Activated naive CD4-positive, alpha-beta T cell treated with anti-CD3 and anti-CD28 coated beads, Interleukin-2, amount 50 U/mL, for 72 hours (primary cell): ENCODE results near the gene HUNK. TPM values are rescaled to one million over a fixed set of nuclear protein-coding genes. Genes with fewer than 3 reads are reported as not detected.
"Not testable (repeated sequence)": the region's sequence is repeated elsewhere in the genome, so short reads cannot be mapped to it uniquely, and the experiment has no call there.

ENCODE experiments used
- ATAC-seq, 2 donors: fragments of 150-1000 bp; cut with Tn5 transposase; 2 replicates each; pipeline ENCODE4 v1.10.0; 2021; ENCODE audit warnings: mild to moderate bottlenecking in 2 of 2, moderate library complexity in 2 of 2
- DNase-seq, 2 donors: peaks; one replicate each; pipeline ENCODE4 v3.0.0; 2021 to 2022; ENCODE audit warnings: low spot score in 2 of 2
- H3K27ac Mint-ChIP-seq, 2 donors: one replicate each; pipeline ENCODE4 v1.8.0; 2022; ENCODE audit warnings: mild to moderate bottlenecking in 2 of 2, mixed read lengths in 2 of 2
- H3K36me3 Mint-ChIP-seq, 2 donors: one replicate each; pipeline ENCODE4 v1.8.0; 2022; ENCODE audit warnings: mixed read lengths in 2 of 2
- H3K9me3 Mint-ChIP-seq, 2 donors: one replicate each; pipeline ENCODE4 v1.8.0; 2022; ENCODE audit warnings: mixed read lengths in 2 of 2
- total RNA-seq, 2 donors: library from RNA; stranded (reverse); gene quantifications; one replicate each; pipeline ENCODE4 v1.2.3, GENCODE V29; 2022

Gene HUNK
- total RNA-seq, 2 donors from 2014 or later, result 0.23 TPM; not detected in 1

DNA sequence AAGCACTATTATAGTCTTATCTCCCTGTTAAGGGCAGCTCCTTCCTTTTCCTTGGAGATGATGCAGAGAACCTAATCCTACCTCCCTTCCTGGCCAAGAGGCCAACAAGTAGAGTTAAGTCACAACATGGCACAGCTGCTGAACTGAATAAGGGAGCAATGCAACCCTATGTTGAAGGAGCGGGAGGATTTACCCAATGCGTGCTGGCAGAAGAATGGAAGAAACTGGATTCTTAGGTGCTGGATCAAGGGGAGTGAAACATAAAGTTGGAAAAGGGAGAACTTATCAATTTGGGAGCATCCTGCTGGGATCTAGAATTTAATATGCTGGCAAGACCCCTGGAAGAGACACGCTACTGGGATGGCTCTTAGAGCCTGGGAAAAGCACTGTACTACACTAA lies 12.0 kb upstream of the HUNK start:
- no peak overlapping the region for H3K27ac Mint-ChIP-seq
- ATAC-seq, result no peak
- no peaks in the 10 kb centered on the region for H3K36me3 Mint-ChIP-seq
- DNase-seq, result no peak
- H3K9me3 Mint-ChIP-seq, result no peaks in the 10 kb centered on the region

DNA sequence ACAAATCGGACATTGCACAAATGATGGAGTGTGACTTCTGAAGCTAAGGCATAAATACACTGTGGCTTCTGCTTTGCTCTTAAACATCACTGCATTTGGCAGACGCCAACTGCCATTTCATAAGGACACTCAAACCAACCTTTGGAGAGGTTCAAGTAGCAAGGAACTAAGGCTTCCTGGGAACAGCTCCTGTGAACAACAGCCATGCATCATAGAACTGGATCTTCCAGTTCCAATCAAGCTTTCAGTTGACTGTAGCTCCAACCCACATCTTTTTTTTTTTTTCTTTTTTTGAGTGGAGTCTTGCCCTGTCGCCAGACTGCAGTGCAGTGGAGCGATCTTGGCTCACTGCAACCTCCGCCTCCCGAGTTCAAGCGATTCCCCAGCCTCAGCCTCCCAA lies 10.7 kb upstream of the HUNK start:
- H3K9me3 Mint-ChIP-seq, result no peaks in the 10 kb centered on the region
- no peaks in the 10 kb centered on the region for H3K36me3 Mint-ChIP-seq
- no peak overlapping the region for H3K27ac Mint-ChIP-seq
- no peak for ATAC-seq
- no peak for DNase-seq

DNA sequence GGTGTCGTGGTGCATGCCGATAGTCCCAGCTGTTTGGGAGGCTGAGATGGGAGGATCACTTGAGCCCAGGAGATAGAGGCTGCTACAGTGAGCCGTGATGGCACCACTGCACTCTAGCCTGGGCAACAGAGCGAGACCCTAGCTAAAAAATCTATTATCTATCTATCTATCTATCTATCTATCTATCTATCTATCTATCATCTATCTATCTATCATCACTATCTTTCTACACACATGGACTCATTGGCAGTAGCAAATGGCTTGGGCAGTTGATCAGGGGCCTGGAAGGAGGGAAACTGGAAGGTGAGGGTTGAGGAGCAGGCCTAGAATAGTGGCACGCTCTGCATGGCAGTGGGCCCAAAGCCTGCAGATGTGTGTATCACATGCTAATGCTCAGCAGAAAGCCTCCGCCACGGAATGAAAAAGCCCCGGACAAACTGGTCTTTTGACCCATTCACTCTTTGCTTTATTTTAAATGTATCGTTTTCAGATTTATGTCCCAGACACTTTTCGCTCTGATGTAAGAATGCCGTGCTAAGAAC lies 7.3 kb upstream of the HUNK start:
- ATAC-seq (no peak), DNase-seq (no peak)
- H3K9me3 Mint-ChIP-seq, result no peaks in the 10 kb centered on the region
- H3K36me3 Mint-ChIP-seq, result no peaks in the 10 kb centered on the region
- no peak overlapping the region for H3K27ac Mint-ChIP-seq

DNA sequence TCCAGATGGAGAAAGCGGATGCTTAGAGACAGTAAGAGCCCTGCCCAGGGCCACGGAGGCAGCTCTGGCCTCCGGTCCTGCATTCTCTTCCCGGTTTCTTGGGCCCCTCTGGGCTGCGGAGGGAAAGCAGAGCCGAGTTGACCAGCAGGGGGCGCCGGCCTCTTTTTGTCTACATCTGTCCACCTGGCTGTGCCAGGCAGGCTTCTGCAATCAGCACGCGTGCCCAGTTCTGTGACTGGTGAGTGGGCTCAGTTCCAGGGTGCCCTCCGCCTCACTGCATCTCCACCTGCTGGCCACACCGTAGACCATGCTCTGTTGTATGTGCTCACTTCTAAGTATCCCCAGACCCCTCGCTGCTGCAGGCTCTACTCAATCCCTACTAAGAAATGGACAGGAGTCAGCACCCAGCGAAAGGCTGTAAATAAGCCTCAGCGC lies 6.7 kb upstream of the HUNK start:
- H3K9me3 Mint-ChIP-seq, result no peaks in the 10 kb centered on the region
- DNase-seq (peak in 1 of 2 donors; percentile 83), ATAC-seq (peak; percentile 82 to 93)
- H3K36me3 Mint-ChIP-seq, result no peaks in the 10 kb centered on the region
- no peak overlapping the region for H3K27ac Mint-ChIP-seq

DNA sequence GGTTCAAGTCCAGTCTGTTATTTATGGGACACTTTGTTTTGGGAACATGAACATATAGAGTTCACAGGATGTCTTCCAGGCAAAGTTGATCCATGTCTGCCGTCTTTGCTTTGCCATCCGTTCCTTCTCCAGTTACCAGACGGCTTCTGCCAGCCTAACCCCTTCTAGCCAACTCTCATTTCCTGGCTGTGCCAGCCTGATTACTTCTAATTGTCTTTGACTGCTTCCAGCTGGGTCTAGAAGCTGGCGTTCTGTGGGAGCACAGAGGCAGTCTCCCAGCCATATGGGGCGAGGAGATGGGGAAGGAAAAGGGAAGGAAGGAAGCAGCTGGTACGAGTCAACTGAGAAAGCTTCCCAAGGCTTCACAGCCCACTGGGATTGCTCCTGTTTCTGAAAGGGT lies 3.1 kb upstream of the HUNK start:
- Mint-ChIP-seq H3K36me3 (no peaks in the 10 kb centered on the region), H3K27ac (no peak overlapping the region), H3K9me3 (no peaks in the 10 kb centered on the region)
- ATAC-seq (no peak), DNase-seq (no peak)

DNA sequence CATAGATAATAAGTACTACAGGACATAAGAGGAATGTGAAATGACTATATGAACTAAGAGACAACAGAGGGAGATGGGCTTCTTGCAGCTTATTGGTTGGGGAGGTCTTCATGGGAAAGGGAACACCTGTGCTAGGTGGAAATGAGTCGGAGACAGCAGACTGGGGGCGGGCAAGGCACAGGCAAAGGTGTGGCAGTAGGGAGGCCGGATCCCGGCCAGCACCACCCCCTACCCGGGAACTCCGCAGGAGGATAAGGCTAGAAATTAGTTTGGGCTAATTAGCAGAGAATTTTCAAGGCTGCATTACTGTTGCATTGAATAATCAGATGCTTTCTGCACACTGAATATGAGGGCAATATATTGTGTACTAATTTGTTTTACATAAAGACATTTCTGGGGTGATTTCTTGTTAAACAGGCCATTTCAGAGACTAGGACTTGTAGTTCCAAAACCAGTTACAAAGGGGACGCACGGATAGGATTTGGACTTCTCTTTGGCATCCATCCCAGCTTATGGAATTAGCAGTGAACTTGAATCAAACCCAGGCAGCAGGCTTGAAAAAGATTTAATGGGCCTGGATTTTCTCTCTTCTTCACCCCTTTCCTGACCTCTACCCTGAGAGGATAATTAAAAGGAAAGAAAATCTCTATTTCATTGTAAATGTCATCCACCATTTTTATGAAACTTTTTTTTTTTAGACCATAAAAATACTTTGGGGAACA lies 2.2 kb upstream of the HUNK start:
- no peaks in the 10 kb centered on the region for H3K36me3 Mint-ChIP-seq
- DNase-seq, result no peak
- H3K9me3 Mint-ChIP-seq, result no peaks in the 10 kb centered on the region
- ATAC-seq, result no peak
- H3K27ac Mint-ChIP-seq, result no peak overlapping the region

DNA sequence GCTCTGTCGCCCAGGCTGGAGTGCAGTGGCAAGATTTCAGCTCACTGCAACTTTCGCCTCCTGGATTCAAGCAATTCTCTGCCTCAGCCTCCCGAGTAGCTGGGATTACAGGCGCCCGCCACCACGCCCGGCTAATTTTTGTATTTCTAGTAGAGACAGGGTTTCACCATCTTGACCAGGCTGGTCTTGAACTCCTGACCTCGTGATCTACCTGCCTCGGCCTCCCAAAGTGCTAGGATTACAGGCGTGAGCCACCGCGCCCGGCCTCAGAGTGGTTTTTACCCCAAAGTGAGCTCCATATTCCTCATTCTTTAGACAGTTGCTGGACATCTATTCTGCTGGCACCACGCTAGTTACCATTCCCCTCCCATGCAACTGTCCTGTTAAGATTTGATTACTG lies 1.4 kb upstream of the HUNK start:
- H3K36me3 Mint-ChIP-seq, ATAC-seq, H3K27ac Mint-ChIP-seq, DNase-seq, H3K9me3 Mint-ChIP-seq: not testable (repeated sequence)

DNA sequence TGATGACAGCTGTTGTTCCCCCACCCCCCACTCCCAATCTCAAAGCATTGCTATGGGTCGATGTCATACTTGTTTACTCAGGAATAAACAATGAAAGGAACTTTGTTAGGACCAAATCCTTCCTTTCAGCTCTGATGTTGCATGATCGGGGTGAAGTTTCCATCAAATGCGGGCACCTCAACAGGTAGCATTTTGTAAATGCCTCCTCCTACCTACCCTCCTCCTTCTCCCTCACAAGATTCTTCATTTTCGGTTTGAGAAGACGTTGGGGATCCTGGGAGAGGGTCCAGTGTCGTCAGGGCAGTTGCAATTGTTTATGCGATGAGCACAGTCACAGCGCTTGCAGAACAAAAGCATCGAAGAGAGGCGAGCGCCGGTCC lies 758 bp upstream of the HUNK start:
- DNase-seq (no peak), ATAC-seq (no peak)
- H3K27ac Mint-ChIP-seq, result no peak overlapping the region
- no peaks in the 10 kb centered on the region for H3K36me3 Mint-ChIP-seq
- H3K9me3 Mint-ChIP-seq, result no peaks in the 10 kb centered on the region

DNA sequence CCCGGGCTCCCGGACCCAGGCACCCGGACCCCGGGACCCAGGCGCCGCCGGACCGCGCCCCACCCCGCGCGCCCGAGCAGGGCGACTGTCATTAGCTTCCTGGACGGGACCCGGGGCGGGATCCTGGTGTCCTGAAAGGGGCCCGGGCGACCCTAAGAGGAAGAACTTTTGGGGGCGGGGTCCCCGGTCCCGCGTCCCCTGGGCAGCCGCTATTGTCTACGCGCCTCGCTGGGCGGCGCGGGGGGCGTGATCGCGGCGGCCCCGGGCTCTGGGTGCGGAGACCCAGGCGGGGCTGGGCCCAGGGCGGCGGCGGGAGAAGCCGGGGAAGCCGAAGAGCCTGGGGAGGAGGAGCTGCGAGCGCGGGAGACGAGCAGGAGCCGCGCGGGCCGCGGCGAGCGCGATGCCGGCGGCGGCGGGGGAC lies 465 bp downstream of the HUNK start:
- no peak overlapping the region for H3K27ac Mint-ChIP-seq
- ATAC-seq, result peak; percentile 28 to 52
- H3K36me3 Mint-ChIP-seq, result no peaks in the 10 kb centered on the region
- H3K9me3 Mint-ChIP-seq, result no peaks in the 10 kb centered on the region
- DNase-seq, result peak in 1 of 2 donors; percentile 28

DNA sequence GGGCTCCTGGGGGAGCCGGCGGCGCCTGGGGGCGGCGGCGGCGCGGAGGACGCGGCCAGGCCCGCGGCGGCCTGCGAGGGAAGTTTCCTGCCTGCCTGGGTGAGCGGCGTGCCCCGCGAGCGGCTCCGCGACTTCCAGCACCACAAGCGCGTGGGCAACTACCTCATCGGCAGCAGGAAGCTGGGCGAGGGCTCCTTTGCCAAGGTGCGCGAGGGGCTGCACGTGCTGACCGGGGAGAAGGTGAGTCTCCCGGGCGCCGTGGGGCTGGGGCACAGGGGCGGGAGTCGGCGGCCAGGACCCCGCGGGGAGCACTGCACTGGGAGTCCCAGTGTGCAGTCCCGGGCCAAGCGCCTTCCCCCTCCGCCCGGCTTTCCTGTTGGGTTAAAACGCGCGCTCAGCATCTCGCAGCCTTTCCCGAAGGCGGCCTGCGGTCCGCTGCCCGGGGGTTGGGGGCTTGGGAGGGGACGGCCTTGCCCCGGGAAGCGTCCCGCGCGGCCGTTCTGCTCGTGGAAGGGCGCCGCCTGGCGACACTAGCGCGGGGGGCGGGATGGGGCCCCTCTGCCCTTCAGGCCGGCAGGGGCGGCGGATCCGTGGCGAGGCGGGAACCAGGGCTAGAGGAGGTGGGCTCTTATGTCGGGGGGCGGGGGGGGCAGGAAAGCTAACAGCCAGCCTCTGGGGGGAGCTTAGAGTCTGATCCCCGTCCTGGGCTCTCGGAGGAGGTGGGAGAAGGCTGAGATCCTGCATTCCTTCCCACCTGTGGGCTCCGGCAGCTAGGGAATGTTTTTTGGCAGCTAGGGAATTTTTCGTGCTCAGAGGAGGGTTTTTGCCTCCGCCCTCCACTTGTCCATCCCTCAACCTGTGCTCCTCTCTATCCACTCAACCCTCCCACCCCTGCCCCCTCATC lies 1.1 kb downstream of the HUNK start:
- H3K36me3 Mint-ChIP-seq, result no peaks in the 10 kb centered on the region
- ATAC-seq (peak; percentile 53 to 70), DNase-seq (peak in 1 of 2 donors; percentile 78)
- H3K27ac Mint-ChIP-seq, result no peak overlapping the region
- no peaks in the 10 kb centered on the region for H3K9me3 Mint-ChIP-seq

DNA sequence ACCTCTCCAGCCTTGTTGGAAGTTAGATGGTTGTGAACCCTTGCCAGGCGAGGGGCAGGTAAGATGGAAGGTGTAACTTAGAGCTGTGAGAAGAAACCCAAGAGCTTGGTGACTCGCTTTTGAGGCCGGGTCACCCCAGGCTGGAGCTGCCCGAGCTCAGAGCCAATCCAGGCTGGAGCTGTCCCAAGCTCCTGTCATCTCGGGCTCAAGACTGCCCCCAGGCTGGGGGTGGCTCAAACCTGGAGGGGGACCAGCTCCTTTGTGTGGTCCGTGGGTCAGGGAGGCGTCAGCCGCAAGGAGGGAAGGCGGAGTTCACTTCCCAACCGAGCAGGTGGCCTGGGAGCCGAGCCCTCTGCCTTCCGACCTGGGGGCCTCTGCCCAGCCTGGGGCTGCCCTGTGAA lies 2.0 kb downstream of the HUNK start:
- Mint-ChIP-seq H3K36me3 (no peaks in the 10 kb centered on the region), H3K27ac (no peak overlapping the region)

DNA sequence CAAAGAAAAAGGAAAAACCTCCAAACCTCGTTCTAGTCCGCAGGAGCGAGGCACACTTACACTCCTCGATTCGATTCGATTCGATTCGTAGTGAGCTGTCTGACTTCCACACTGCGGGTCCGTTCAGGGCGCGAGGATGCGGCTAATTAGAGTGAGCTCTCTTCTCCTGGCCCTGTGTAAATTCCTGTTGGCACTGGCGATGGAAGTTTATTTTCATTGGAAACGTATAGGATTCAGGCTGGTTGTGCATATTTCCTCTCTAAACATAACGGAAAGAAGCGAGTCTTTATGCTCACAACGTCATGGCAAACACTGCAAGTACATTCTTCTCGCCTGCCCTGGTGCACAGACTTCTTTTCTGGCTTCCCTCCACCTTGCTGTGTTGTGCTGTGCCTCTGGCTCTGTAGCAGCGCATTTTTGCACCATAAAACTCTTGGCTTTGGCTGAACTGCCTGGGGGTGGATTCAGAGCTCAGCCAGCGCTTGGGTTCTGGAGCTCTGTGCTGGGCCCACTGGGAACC lies 2.7 kb downstream of the HUNK start:
- Mint-ChIP-seq H3K9me3 (no peaks in the 10 kb centered on the region), H3K27ac (no peak overlapping the region), H3K36me3 (no peaks in the 10 kb centered on the region)
- DNase-seq (no peak), ATAC-seq (no peak)

More for the DNA sequence above, 2.0 kb downstream of the HUNK start:
- ATAC-seq (no peak), DNase-seq (no peak)
- no peaks in the 10 kb centered on the region for H3K9me3 Mint-ChIP-seq

DNA sequence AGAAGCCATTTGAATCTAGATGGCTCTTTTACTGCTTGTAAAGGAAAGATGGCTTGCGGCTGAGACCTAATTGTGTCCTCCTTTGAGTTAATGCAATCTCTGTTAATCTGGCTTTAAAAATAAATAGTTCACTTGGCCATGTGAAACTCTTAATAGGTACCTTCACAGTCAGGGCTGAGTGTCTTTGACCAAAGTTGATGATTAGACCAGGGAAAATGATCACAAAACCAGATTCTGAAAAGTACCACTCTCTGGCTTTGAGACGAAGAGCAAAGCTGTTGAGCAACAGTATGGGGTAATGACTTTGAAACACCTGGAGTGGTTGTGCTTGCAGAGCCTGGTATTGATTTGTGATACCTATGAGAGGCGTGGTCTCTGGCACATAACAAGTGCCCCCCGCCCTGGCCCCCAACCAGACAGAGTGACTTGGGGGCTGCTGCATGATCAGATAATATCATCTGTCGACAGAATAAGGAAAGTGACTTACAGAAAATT lies 4.7 kb downstream of the HUNK start:
- no peak for DNase-seq
- no peak for ATAC-seq
- no peak overlapping the region for H3K27ac Mint-ChIP-seq
- no peaks in the 10 kb centered on the region for H3K9me3 Mint-ChIP-seq
- no peaks in the 10 kb centered on the region for H3K36me3 Mint-ChIP-seq

DNA sequence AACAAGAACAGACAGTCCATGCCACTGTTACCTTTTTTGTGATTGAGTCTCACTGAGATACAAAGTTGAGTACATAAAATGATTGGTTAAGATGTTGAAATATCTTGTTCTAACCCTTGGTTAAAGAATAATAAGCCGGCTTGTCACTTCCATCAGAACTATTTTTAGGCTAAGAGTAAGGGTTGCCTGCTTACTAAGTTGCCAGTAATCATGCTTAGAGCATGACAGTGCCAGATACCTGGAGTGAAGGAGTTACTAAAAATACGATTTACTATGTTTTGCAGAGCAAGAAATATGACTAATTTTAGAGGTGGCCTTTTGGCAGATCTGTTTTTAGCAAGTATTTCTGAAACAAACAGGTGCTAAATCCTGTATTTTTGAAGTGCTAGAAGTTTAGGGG lies 6.0 kb downstream of the HUNK start:
- ATAC-seq (no peak), DNase-seq (no peak)
- Mint-ChIP-seq H3K36me3 (no peaks in the 10 kb centered on the region), H3K27ac (no peak overlapping the region), H3K9me3 (no peaks in the 10 kb centered on the region)

DNA sequence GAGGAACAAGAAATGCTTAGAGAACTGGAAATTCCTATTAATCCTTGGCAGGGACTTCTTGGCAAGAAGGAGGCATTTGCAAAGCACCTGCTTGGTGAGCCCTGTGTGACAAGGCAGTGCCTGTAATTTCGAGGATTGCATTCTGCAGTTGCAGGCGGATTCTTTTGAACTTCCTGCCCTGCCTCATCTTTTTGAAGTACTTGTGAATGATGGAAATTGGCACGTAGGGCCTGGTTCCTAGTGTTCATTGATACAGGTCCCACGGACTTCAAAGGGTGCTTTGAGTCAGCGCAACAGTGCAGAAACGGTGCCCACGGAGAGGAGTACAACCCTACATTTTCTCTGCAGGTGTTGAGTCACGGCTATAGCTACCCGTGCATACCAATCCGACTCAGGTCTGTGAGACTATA lies 6.4 kb downstream of the HUNK start:
- DNase-seq, result no peak
- H3K27ac Mint-ChIP-seq, result no peak overlapping the region
- H3K9me3 Mint-ChIP-seq, result no peaks in the 10 kb centered on the region
- H3K36me3 Mint-ChIP-seq, result no peaks in the 10 kb centered on the region
- peak in 1 of 2 donors; percentile 51 for ATAC-seq

DNA sequence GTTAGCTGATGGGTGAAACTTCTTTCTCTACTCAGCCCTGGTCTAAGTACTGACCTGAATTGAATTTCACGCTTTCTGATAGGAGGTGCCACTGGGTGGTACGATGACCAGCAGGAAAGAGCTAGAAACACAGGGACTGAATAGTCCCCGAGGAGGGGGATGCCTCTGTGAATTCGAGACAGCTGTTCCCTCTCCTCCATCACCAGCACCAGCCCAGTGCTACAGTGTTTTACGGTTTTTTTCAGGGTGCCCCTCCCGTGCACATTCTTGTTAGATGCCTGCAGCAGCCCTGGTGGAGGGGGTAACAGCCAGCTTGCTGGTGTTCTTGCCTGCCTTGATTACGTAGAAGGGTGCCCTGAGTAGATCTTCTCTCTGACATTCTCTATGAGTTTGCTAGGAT lies 7.1 kb downstream of the HUNK start:
- H3K27ac Mint-ChIP-seq, result no peak overlapping the region
- DNase-seq, result no peak
- ATAC-seq, result no peak
- no peaks in the 10 kb centered on the region for H3K36me3 Mint-ChIP-seq
- H3K9me3 Mint-ChIP-seq, result no peaks in the 10 kb centered on the region

DNA sequence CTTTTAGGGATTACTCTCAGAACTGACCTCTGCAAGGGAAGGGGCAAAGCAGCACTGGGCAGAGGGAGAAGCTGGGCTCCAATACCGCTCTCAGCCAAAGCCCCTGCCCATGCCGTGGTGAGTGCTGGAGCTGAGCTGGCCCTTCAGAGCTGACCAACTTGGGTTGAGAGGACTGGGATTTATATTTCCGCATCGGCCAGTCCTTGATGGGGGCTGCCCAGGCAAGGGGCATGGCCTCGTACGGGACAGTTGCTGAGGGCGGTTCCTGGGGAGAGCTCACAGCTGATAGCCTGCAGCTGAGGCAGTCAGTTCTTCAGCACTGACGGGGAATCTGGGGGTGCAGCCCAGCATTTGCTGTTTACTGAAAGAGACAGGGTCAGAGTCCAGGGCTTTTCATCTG lies 8.0 kb downstream of the HUNK start:
- DNase-seq (no peak), ATAC-seq (no peak)
- Mint-ChIP-seq H3K9me3 (no peaks in the 10 kb centered on the region), H3K27ac (no peak overlapping the region), H3K36me3 (no peaks in the 10 kb centered on the region)
